Transverse colon (tissue), 4 donors: ENCODE measurements around the gene MUL1.

Experiments
- CTCF ChIP-seq, 5 experiments: fragments of 200-600 bp in 3 of 5; fragments of 450-650 bp in 2 of 5; sonication (generic) in 3 of 5; IDR thresholded peaks; 1 replicate in 2 of 5; 2 replicates in 3 of 5; pipeline ENCODE4 v1.5.1; 2016 to 2017; ENCODE audit warnings: antibody characterized with exemption in 5 of 5, inconsistent platforms in 3 of 5, mild to moderate bottlenecking in 2 of 5, moderate library complexity in 1 of 5
- POLR2AphosphoS5 ChIP-seq, 3 donors: sonication (generic); formaldehyde crosslinking; IDR thresholded peaks; one replicate each; pipeline ENCODE4 v1.6.1; 2016; ENCODE audit warnings: antibody characterized with exemption in 3 of 3

DNA sequence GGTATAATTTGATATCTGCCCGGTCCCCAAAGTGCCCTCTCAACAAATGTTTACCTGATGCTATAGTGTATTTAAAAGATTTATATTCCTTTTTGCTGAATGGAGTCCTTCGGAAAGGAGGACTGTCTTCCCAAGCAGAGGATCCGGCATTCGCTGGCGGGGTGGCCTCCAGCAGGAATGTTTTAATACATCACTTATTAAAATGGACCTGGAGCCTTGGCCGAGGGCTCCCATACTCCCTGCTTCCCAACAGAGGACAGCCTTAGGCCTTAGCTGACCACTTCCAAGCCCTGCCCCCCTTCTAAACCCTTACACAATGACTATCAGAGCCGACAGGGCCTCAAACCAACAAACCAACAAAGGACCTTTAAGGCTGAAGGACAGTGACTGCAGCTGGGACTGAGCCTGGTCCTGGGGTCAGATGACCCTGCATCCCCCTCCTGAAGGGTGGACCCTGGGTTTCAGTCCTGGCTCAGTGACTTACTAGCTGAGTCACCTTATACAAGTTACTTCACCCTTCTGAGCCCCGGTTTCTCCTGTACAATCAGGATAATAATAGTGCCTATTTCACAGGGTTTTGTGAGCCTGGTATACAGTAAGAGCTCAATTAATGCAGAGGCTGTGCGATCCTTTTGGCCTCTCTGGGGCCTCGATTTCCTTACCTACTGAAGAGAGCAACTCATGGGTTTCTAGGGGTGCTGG is 27.6 kb downstream of the MUL1 start:
- TF ChIP-seq POLR2AphosphoS5 (IDR thresholded peaks at IDR 0.05): no peak
- no peak for TF ChIP-seq CTCF (IDR thresholded peaks at IDR 0.05)
